HepG2 (cell line): ENCODE results near the gene HEPN1. TPM values are rescaled to one million over a fixed set of nuclear protein-coding genes. Genes with fewer than 3 reads are reported as not detected.

Experiments used
- ERF ChIP-seq: IDR thresholded peaks from 2 replicates; pipeline ENCODE4 v1.6.1; 2018; ENCODE audit warnings: missing biosample characterization, missing genetic modification reagents
- MEIS2 ChIP-seq: sonication (generic); formaldehyde crosslinking; IDR thresholded peaks from 2 replicates; pipeline ENCODE4 v1.9.0; 2021; ENCODE audit warnings: mild to moderate bottlenecking, missing genetic modification reagents
- PATZ1 ChIP-seq: sonication (generic); formaldehyde crosslinking; IDR thresholded peaks from 2 replicates; pipeline ENCODE4 v1.4.0; 2020; ENCODE audit warnings: missing genetic modification reagents
- PHF8 ChIP-seq: sonication (generic); formaldehyde crosslinking; IDR thresholded peaks from 2 replicates; pipeline ENCODE4 v1.5.0; 2020; ENCODE audit warnings: missing genetic modification reagents
- SAFB2 ChIP-seq: sonication (generic); formaldehyde crosslinking; IDR thresholded peaks from 2 replicates; pipeline ENCODE4 v1.5.1; 2020; ENCODE audit warnings: missing genetic modification reagents, low read depth, mild to moderate bottlenecking, borderline replicate concordance
- SNAI1 ChIP-seq: sonication (generic); formaldehyde crosslinking; IDR thresholded peaks from 2 replicates; pipeline ENCODE4 v1.5.0; 2020; ENCODE audit warnings: mild to moderate bottlenecking, missing genetic modification reagents, borderline replicate concordance
- SYNCRIP ChIP-seq: fragments of 200-400 bp; formaldehyde crosslinking; IDR thresholded peaks from 2 replicates; pipeline ENCODE4 v1.6.1; 2018; ENCODE audit warnings: mild to moderate bottlenecking, low read depth, low read length; ENCODE audit not compliant: insufficient read depth
- ZIK1 ChIP-seq: sonication (generic); formaldehyde crosslinking; IDR thresholded peaks from 2 replicates; pipeline ENCODE4 v1.5.0; 2020; ENCODE audit warnings: mild to moderate bottlenecking, low read depth, missing genetic modification reagents, borderline replicate concordance
- polyA plus RNA-seq, 8 experiments: library from polyadenylated mRNA; depleted of rRNA in 3 of 8; stranded (reverse) in 7 of 8; unstranded in 1 of 8; fragments of >200 nt; fragmentation: Illumina TruSeq in 4 of 8; extraction: Trizol in 4 of 8; gene quantifications; 2 replicates each; pipeline versions ENCODE4 v1.2.1 to v1.2.3, GENCODE V29; 2011 to 2016; ENCODE audit warnings: low read depth in 4 of 8, missing spikeins in 1 of 8, mixed read lengths in 1 of 8; ENCODE audit not compliant: insufficient read depth in 1 of 8
- total RNA-seq, 5 experiments: library from RNA; depleted of rRNA; stranded (reverse); fragments of >200 nt; fragmentation: Illumina TruSeq; extraction: Trizol; gene quantifications; 2 replicates each; pipeline ENCODE4 v1.2.3, GENCODE V29; 2016; ENCODE audit warnings: low read depth in 1 of 5
- TF ChIP-seq, protein P1 (sequence below): sonication (generic); formaldehyde crosslinking; IDR thresholded peaks from 2 replicates; pipeline ENCODE4 v1.4.0; 2020; ENCODE audit warnings: missing genetic modification reagents
- TF ChIP-seq, protein P2 (sequence below): sonication (generic); formaldehyde crosslinking; IDR thresholded peaks from 2 replicates; pipeline ENCODE4 v1.4.0; 2020; ENCODE audit warnings: mild to moderate bottlenecking, missing genetic modification reagents

Gene HEPN1
- total and polyA plus RNA-seq, 2 of the 13 experiments (the other 11 are each of a cell fraction or from before 2014, with no cell fraction given) = not detected

GRCh38 chr11:124953753-124954589, 34.9 kb downstream of the HEPN1 start, which contains the start of gene CCDC15 (continued):
- TF ChIP-seq PHF8 = peak; percentile 75
- no peak for TF ChIP-seq PATZ1 (CRISPR knock-in tag)
- peak; percentile 45 for TF ChIP-seq SAFB2 (CRISPR knock-in tag)
- TF ChIP-seq ERF (CRISPR knock-in tag) = peak; percentile 58; the same call in 1 of the 2 replicates
- peak; percentile 60 for TF ChIP-seq MEIS2 (CRISPR knock-in tag)
- TF ChIP-seq SYNCRIP = no peak
- TF ChIP-seq, protein P1, sequence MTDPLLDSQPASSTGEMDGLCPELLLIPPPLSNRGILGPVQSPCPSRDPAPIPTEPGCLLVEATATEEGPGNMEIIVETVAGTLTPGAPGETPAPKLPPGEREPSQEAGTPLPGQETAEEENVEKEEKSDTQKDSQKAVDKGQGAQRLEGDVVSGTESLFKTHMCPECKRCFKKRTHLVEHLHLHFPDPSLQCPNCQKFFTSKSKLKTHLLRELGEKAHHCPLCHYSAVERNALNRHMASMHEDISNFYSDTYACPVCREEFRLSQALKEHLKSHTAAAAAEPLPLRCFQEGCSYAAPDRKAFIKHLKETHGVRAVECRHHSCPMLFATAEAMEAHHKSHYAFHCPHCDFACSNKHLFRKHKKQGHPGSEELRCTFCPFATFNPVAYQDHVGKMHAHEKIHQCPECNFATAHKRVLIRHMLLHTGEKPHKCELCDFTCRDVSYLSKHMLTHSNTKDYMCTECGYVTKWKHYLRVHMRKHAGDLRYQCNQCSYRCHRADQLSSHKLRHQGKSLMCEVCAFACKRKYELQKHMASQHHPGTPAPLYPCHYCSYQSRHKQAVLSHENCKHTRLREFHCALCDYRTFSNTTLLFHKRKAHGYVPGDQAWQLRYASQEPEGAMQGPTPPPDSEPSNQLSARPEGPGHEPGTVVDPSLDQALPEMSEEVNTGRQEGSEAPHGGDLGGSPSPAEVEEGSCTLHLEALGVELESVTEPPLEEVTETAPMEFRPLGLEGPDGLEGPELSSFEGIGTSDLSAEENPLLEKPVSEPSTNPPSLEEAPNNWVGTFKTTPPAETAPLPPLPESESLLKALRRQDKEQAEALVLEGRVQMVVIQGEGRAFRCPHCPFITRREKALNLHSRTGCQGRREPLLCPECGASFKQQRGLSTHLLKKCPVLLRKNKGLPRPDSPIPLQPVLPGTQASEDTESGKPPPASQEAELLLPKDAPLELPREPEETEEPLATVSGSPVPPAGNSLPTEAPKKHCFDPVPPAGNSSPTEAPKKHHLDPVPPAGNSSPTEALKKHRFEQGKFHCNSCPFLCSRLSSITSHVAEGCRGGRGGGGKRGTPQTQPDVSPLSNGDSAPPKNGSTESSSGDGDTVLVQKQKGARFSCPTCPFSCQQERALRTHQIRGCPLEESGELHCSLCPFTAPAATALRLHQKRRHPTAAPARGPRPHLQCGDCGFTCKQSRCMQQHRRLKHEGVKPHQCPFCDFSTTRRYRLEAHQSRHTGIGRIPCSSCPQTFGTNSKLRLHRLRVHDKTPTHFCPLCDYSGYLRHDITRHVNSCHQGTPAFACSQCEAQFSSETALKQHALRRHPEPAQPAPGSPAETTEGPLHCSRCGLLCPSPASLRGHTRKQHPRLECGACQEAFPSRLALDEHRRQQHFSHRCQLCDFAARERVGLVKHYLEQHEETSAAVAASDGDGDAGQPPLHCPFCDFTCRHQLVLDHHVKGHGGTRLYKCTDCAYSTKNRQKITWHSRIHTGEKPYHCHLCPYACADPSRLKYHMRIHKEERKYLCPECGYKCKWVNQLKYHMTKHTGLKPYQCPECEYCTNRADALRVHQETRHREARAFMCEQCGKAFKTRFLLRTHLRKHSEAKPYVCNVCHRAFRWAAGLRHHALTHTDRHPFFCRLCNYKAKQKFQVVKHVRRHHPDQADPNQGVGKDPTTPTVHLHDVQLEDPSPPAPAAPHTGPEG (CRISPR knock-in tag) = peak; percentile 68; the same call in 1 of the 2 replicates
- TF ChIP-seq, protein P2, sequence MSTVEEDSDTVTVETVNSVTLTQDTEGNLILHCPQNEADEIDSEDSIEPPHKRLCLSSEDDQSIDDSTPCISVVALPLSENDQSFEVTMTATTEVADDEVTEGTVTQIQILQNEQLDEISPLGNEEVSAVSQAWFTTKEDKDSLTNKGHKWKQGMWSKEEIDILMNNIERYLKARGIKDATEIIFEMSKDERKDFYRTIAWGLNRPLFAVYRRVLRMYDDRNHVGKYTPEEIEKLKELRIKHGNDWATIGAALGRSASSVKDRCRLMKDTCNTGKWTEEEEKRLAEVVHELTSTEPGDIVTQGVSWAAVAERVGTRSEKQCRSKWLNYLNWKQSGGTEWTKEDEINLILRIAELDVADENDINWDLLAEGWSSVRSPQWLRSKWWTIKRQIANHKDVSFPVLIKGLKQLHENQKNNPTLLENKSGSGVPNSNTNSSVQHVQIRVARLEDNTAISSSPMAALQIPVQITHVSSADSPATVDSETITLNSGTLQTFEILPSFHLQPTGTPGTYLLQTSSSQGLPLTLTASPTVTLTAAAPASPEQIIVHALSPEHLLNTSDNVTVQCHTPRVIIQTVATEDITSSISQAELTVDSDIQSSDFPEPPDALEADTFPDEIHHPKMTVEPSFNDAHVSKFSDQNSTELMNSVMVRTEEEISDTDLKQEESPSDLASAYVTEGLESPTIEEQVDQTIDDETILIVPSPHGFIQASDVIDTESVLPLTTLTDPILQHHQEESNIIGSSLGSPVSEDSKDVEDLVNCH (CRISPR knock-in tag) = 0 out of 2 replicates have a peak, but pooled peaks have one; percentile 12
- 0 out of 2 replicates have a peak, but pooled peaks have one; percentile 44 for TF ChIP-seq SNAI1 (CRISPR knock-in tag)
- 0 out of 2 replicates have a peak, but pooled peaks have one; percentile 35 for TF ChIP-seq ZIK1 (CRISPR knock-in tag)
